ENCODE measurements around the gene PLD4.

DNA sequence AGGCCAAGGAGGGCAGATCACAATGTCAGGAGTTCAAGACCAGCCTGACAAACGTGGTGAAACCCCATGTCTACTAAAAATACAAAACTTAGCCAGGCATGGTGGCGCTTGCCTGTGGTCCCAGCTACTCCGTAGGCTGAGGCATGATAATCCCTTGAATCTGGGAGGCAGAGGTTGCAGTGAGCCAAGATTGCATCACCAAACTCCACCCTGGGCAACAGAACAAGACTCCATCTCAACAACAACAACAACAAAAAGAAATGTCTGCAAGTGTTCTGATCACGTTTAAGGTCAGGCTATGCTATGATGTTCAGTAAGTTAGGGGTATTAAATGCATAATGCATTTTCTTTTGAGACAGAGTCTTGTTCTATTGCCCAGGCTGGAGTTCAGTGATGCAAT, 6.7 kb upstream of the PLD4 start:
- TF ChIP-seq CTCF (IDR thresholded peaks at IDR 0.05; ENCODE audit: insufficient read depth, low read length) (no peak), POLR2AphosphoS5 (IDR thresholded peaks at IDR 0.05; ENCODE audit: low read depth) (no peak)
- TF ChIP-seq, protein P1, sequence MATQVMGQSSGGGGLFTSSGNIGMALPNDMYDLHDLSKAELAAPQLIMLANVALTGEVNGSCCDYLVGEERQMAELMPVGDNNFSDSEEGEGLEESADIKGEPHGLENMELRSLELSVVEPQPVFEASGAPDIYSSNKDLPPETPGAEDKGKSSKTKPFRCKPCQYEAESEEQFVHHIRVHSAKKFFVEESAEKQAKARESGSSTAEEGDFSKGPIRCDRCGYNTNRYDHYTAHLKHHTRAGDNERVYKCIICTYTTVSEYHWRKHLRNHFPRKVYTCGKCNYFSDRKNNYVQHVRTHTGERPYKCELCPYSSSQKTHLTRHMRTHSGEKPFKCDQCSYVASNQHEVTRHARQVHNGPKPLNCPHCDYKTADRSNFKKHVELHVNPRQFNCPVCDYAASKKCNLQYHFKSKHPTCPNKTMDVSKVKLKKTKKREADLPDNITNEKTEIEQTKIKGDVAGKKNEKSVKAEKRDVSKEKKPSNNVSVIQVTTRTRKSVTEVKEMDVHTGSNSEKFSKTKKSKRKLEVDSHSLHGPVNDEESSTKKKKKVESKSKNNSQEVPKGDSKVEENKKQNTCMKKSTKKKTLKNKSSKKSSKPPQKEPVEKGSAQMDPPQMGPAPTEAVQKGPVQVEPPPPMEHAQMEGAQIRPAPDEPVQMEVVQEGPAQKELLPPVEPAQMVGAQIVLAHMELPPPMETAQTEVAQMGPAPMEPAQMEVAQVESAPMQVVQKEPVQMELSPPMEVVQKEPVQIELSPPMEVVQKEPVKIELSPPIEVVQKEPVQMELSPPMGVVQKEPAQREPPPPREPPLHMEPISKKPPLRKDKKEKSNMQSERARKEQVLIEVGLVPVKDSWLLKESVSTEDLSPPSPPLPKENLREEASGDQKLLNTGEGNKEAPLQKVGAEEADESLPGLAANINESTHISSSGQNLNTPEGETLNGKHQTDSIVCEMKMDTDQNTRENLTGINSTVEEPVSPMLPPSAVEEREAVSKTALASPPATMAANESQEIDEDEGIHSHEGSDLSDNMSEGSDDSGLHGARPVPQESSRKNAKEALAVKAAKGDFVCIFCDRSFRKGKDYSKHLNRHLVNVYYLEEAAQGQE (IDR thresholded peaks at IDR 0.05; ENCODE audit: insufficient replicate concordance, low read depth), result no peak
